GM12892 (cell line): ENCODE measurements around the gene LINC00237.

Experiments used
- DNase-seq: peaks from one replicate; pipeline ENCODE4 v3.0.0; 2011; ENCODE audit not compliant: insufficient read length
- FAIRE-seq: peaks from 2 replicates; lab custom pipeline; 2011; peaks lifted over from hg19 to GRCh38; lab: Jason Lieb, UNC
- POLR2A ChIP-seq: IDR thresholded peaks from 2 replicates; pipeline ENCODE4 v1.6.1; 2011; ENCODE audit warnings: low read depth, low read length, control low read depth
- POLR2AphosphoS5 ChIP-seq: IDR thresholded peaks from 2 replicates; pipeline ENCODE4 v1.6.1; 2011; ENCODE audit warnings: low read depth, low read length, control low read depth
- TAF1 ChIP-seq: IDR thresholded peaks from 2 replicates; pipeline ENCODE4 v1.6.1; 2011; ENCODE audit warnings: low read depth, mild to moderate bottlenecking, control low read depth, low read length, borderline replicate concordance

The LINC00237 gene

DNA sequence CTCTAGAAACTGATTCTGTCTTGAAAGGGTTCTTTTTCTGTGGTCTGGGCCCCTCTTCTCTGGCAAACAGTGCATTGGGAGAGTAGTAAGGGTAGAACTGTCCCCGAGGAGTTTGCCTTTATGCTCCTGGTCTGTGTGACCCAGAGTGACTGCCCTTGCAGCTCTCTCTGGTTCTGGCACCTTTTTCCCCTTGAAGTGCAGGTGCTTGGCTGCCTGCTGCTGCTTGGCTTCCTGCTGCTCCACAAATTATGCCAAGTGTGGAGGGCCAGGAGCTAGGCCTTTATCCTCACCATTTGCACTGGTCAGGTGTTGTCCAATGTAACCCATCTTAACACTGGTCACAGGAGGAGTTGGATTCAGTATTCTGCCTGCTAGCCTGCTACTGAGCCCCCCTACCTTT, 30.9 kb upstream of the LINC00237 start:
- TF ChIP-seq POLR2AphosphoS5 = no peak
- TF ChIP-seq POLR2A = no peak
- TF ChIP-seq TAF1 = no peak
- no peak for DNase-seq
- no peak for FAIRE-seq

GRCh38 chr20:21136015-21136732, 30.0 kb upstream of the LINC00237 start:
- no peak for FAIRE-seq
- DNase-seq = no peak
- TF ChIP-seq POLR2AphosphoS5 (no peak), POLR2A (no peak), TAF1 (no peak)

- TF ChIP-seq POLR2A (no peak), TAF1 (no peak), POLR2AphosphoS5 (no peak)
- DNase-seq (no peak), FAIRE-seq (no peak)
Observed at GRCh38 chr20:21134883-21135493, 28.8 kb upstream of the LINC00237 start.

DNA sequence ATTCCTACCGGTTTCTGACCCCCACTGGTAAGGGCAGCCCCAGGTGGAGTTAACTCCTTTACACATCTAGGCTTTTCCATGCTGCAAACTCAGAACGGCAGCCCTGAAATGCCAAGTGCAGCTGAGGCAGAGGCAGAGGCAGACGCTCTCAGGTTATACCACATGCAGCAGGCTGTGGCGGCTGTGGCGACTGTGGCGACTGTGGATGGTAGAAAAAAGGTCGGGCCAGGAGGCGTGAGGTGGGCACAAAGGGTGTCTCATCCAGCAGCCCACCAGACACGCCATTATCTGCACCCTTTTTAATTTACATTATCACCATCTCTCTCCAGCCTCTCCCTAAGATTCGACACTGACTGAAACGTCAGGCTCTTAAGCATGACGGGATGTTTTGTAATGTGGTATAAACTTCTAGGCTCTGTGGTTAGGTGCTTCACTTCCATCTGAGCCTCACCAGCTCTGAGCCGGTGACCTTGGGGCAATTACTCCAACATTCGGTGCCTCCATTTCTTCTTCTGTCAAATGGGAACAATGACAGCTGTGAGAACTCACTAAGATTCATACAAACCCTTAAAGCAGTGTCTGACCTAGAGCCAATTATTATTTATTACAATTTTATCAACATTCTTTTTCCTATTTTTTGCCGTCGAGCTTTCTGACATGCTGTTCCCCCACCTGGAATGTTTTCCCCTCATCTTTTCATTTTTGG, 27.9 kb upstream of the LINC00237 start:
- no peak for DNase-seq
- no peak for FAIRE-seq
- TF ChIP-seq POLR2A (no peak), POLR2AphosphoS5 (no peak), TAF1 (no peak)

DNA sequence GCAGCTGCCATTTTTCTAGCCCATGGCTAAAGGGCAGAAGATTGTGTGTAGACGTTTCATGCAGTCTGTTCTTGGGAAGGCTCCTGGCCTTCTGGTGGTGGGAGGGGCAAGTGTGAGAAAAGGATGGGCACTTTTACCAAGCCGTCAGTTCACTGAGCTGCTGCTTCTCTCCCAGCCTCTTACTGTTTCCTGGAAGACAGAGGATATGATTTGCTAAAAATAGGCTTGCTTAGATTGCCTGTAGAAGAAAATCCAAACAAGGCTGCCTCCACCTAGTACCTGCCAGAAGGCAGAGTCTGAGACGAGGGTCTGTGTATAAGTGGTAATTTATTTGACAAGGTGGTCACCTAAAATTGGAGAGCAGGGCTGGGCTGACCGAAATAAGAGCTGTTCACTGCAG, 27.2 kb upstream of the LINC00237 start:
- TF ChIP-seq TAF1 (no peak), POLR2AphosphoS5 (no peak), POLR2A (no peak)
- FAIRE-seq = no peak
- no peak for DNase-seq

DNA sequence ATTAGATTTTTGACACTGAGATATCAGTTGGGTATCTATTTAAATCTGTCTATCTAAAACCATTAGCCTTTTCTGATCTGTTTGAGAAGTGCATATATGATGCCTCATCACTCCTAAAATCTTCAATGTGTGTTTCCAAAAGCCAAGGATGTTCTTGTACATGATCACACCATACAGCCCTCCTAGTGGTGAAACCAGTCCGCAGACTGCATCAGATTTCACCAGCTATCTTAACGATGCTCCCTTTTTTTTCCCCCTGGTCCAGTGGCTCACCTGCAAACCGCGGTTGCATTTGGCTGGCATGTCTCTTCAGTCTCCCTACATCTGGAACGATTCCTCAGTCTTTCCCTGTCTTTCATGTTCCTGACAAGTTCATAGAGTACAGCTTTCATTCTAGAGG, 23.7 kb upstream of the LINC00237 start:
- no peak for DNase-seq
- no peak for TF ChIP-seq TAF1
- no peak for TF ChIP-seq POLR2A
- FAIRE-seq = no peak

GRCh38 chr20:21127201-21127981, 21.2 kb upstream of the LINC00237 start:
- TF ChIP-seq TAF1 = no peak
- DNase-seq (no peak), FAIRE-seq (no peak)

- no peak for DNase-seq
- FAIRE-seq = no peak
- TF ChIP-seq POLR2AphosphoS5 (no peak), TAF1 (no peak), POLR2A (no peak)
Observed at GRCh38 chr20:21126581-21126870, 20.4 kb upstream of the LINC00237 start.

DNA sequence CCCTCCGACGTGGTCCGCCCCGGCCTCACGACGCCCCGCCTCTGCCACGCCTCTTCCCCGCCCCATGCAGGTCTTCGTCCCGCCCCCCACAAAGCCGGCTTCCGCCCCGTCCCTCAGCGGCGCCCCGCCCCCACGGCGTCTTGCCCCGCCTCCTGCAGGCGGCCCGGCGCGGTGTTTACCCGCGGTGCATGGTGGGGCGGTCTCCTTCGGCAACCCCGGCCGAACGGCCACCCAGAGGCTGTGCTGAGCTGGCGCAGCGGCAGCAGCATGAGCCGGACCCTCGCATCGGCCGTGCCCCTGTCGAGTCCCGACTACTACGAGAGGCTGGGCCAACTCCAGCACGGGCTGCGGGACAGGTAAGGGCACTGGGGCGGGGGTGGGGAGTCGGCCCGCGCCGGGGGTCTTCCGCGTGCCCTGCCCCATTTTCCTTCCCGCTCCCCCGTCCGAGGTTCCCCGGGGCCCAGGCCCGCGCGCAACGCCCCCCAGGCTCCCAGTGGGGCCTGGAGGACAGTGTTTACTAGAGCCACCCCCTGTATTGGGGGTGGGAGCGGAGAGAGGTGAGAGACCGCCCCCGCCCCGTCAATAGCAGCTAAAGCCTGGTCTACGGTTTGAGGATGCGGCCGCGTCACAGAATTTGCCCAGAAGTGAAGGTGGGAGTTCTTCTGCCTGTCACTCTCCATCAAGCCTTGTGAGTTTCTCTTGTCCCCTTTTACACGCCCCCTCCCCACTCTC, 19.9 kb upstream of the LINC00237 start, which contains the start of gene KIZ:
KIZ (plus strand) TSS at position 234 of the 732 bp plus-strand sequence; CDS start at position 268, 34 bp downstream.
- DNase-seq (peak; percentile 80), FAIRE-seq (peak; percentile 99)
- TF ChIP-seq TAF1 (no peak), POLR2AphosphoS5 (no peak), POLR2A (peak; percentile 81)

DNA sequence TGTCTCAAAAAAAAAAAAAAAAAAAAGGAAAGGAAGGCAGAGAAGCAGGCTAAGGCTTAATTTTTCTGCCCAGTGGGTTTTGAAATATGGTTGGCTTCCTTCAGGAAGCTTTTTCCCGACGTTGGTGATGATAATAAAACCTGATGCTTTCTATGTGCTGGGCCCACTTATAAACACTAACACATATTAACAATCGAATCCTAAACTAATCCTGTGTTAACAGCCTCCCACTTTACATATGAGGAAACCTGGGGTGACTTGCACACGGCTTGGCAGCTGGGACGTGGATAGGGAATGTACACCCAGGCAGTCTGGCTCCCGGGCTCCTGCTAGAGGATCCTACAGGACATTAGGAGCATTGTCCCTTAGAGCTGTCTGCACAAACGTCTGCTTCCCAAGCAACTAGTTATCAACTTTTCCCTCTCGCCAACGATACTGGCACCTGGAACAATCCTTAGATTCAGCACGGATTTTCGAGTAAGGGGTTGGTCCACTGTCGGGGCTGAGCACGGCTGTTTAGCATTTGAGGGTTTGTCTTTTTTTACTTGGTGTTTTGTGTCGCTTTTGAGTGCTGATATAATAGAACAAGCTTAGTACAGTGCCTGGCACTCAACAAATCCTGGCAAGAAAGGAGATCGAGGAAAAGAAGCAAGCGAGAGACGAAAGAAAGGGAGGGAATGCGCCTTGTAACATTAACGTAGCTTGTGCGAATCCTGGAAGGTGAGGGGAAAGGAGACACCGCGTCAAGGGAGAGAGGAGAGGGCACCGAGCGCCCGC, 19.1 kb upstream of the LINC00237 start:
- DNase-seq (no peak), FAIRE-seq (peak; percentile 56)
- no peak for TF ChIP-seq POLR2A
- no peak for TF ChIP-seq TAF1
- no peak for TF ChIP-seq POLR2AphosphoS5

DNA sequence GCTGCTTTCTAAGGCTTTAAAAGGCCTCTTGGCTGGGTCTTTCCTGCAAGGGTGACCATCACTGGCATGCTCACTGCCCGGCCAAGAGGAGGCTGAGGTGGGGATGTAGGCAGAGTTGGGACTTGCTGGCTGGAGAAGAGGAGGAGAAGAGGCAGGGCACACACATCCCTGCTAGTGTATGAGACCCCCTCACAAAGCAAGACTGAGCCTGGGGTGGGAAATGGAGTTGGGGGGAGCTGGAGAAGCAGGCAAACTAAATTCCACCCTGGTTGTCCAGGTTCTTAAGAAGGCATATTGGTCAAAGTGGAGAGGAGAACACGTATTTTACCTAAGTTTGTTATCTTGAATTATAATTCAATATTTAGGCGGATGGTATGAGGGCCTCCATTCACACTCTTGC, 18.0 kb upstream of the LINC00237 start:
- DNase-seq = no peak
- no peak for FAIRE-seq
- TF ChIP-seq POLR2AphosphoS5 (no peak), TAF1 (no peak), POLR2A (no peak)
